Thyroid gland (tissue), 4 donors: ENCODE data around the gene C6orf141.

Experiments used
- CTCF ChIP-seq, 6 experiments: fragments of 200-600 bp in 3 of 6; fragments of 450-650 bp in 3 of 6; sonication (generic) in 3 of 6; IDR thresholded peaks; one replicate each; pipeline ENCODE4 v1.5.1; 2016 to 2019; ENCODE audit warnings: antibody characterized with exemption in 6 of 6, mild to moderate bottlenecking in 2 of 6, inconsistent platforms in 1 of 6, moderate library complexity in 1 of 6
- POLR2A ChIP-seq, 2 donors: fragments of 450-650 bp; IDR thresholded peaks; one replicate each; pipeline ENCODE4 v1.6.1; 2017; ENCODE audit warnings: antibody characterized with exemption in 2 of 2, mild to moderate bottlenecking in 2 of 2, moderate library complexity in 1 of 2

DNA sequence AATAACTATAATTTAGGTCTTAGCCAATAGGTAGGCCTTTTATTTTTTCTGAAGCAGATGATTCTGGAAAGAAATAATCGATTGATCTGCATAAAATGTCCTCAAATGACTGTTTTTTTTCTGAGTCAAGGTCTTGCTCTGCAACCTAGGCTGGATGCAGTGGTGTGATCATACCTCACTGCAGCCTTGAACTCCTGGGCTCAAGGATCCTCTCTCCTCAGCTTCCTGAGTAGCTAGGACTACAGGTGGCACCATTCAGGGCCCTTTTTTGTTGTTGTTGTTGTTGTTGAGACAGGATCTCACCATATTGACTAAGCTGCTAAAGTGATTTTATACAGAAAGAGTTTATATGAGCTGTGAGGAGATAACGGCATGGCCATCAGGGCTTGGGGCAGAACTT lies 32.5 kb upstream of the C6orf141 start:
- no peak for TF ChIP-seq POLR2A (IDR thresholded peaks at IDR 0.05)
- TF ChIP-seq CTCF (IDR thresholded peaks at IDR 0.05) = no peak
